VCaP (cell line): Measurements from ENCODE around the gene NAV2.

Experiments used
- H3K27ac ChIP-seq: fragments of 450-650 bp; 2 replicates; pipeline ENCODE4 v1.5.1; 2017
- TF ChIP-seq, protein P1 (sequence below): fragments of 450-650 bp; conservative IDR thresholded peaks from 2 replicates; pipeline ENCODE4 v1.5.1; 2017; ENCODE audit warnings: mild to moderate bottlenecking, moderate library complexity

The NAV2 gene

DNA sequence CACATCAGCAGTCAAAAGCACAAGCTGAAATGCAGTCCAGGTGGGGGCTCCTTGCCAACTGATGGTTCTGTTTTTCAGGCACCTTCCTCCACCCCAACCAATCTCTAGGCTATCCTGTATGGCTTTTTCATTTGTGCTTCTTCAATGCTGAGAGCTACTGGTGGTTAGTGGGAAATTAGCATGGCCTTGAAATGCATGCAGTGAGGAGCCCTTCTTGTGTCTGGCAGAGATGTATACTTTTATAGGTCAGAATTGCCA lies 167.4 kb downstream of the NAV2 start:
- TF ChIP-seq, protein P1, sequence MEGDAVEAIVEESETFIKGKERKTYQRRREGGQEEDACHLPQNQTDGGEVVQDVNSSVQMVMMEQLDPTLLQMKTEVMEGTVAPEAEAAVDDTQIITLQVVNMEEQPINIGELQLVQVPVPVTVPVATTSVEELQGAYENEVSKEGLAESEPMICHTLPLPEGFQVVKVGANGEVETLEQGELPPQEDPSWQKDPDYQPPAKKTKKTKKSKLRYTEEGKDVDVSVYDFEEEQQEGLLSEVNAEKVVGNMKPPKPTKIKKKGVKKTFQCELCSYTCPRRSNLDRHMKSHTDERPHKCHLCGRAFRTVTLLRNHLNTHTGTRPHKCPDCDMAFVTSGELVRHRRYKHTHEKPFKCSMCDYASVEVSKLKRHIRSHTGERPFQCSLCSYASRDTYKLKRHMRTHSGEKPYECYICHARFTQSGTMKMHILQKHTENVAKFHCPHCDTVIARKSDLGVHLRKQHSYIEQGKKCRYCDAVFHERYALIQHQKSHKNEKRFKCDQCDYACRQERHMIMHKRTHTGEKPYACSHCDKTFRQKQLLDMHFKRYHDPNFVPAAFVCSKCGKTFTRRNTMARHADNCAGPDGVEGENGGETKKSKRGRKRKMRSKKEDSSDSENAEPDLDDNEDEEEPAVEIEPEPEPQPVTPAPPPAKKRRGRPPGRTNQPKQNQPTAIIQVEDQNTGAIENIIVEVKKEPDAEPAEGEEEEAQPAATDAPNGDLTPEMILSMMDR = no peak
- H3K27ac ChIP-seq = no peak overlapping the region

DNA sequence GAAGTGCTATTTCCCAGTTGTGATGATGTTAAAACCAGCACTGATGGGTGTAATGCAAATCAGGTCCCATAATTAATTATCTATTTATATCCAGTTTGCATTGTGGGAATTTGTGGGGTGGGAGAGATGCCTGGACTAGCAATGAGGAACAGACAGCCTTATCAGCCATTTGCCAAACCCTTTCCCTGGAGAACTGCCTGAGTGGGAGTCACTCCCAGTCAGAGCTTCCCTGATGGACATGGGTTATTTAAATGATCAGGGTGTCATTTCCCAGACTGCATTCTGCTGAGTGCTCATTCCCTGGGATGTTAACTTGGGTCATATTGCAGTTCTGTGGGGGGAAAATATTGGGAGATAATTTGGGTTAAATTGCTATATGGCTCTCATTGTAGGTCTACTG lies 168.5 kb downstream of the NAV2 start:
- H3K27ac ChIP-seq = no peak overlapping the region
- TF ChIP-seq, protein P1 = no peak

DNA sequence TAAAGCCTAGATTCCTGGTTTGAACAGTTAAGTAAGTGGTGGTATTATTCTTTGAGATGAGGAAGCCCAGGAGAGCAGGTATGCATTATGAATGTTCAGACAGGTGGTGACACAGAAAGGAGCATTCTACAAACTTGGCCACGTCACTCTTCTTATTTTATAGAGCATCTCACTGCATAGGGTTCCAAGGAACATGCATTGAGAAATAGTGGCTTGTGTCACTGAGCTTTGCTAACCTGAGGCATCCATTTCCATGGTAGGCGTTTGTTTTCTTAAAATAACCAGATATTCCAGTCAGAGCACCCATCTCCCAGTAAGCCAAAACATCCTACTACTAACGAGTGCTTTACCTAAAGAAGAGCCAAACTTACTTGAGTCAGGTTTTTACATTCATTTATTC lies 169.7 kb downstream of the NAV2 start:
- TF ChIP-seq, protein P1 = no peak
- no peak overlapping the region for H3K27ac ChIP-seq

DNA sequence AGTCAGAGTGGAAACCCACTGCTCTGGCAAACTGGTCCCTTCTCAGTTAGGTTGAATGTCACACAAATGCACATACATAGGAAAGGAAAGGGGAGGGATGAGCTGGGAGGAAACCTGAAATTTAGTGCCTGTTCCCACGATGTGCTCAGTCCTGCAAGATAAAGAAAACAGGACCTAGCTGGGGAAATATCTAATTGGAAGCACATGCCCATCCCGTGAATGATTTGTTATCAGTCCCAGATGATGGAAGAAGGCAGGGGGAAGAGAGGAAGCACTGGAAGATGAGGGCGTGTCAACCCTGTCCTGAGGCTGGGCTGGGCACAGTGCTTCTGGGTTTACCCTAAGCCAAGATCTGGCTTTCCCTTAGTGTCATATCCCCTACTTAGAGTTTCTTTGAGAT lies 173.9 kb downstream of the NAV2 start:
- TF ChIP-seq, protein P1 = no peak
- no peak overlapping the region for H3K27ac ChIP-seq

DNA sequence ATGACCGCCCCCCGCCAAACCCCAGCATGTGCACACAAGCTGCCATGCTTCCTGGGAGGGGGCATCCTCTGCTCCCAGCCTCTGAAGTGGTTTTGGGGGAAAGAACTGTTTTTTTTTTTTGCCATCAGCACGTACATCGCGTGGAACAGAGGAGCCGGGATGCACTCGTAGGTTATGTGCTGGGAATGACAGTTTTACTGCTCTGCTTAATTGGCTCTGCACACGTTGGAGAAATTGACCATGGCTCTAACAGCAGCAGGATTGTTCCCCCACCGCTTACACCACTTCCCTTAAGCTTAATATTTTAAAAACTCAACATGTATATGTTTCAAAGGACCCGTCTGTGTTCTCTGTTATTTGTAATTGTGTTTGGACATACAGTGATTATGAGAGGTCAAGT lies 175.2 kb downstream of the NAV2 start:
- no peak overlapping the region for H3K27ac ChIP-seq
- TF ChIP-seq, protein P1 = no peak

DNA sequence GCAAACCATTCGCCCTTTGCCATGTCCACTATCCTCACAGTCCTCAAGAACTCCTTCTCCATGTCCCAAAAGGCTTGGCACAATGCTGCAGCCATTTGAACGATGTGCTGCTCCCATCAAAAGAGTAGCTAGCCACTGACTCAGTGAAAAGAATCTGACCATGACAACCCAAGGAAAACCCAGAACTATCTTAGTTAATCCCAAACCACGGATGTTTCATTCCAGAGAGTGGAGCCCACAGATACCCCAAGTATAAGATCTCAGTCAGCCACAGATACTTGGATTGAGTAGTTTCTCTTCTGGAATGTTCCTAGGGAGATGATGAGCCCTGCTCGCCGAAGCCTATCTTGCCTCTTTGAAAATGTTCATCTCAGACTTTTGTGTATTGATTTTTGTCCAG lies 176.9 kb downstream of the NAV2 start:
- no peak overlapping the region for H3K27ac ChIP-seq
- TF ChIP-seq, protein P1 = no peak

DNA sequence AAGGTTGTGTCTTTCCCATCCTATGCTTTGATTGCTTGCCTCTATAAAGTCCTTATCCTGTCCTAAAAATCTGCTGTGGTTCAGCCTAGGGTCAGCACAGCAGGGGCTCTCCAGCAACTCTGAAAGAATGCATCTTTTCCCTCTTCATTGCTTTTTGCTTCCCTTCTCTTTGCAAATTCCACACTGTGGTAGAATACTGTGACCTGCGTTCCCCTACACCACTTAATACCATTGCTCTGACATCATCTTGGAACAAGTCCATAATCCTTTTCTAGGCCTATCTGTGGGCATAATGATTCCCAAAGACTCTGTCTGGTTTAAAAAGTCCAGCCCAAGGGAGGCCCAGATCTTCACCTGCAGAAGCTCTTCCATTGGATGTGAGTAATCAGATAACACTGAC lies 177.7 kb downstream of the NAV2 start:
- TF ChIP-seq, protein P1 = no peak
- no peak overlapping the region for H3K27ac ChIP-seq

DNA sequence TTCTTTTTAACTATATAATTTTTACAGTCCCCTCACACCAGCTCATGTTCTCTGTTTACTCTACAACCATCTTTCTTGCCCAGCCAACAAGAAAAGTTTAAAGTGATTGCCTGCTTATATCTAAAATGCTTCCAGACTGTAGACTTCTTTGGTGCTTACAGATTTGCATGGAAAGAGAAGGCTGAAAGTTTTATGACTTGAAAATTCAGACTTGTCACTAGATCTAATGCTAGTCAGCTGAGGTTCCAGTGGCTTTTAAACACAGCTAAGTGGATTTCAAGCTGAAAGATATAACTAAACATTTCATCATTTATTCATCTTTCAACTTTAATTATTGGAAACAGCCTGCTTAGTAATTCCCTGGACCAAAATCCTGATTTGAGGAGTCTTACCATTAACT lies 178.4 kb downstream of the NAV2 start:
- TF ChIP-seq, protein P1 = no peak
- H3K27ac ChIP-seq = no peak overlapping the region
